Mucosa of descending colon (tissue), 3 donors: ENCODE data around the gene LARP1. TPM values are rescaled to one million over a fixed set of nuclear protein-coding genes. Genes with fewer than 3 reads are reported as not detected.
"Not testable (repeated sequence)": the region's sequence is repeated elsewhere in the genome, so short reads cannot be mapped to it uniquely, and the experiment has no call there.

Experiments used
- ATAC-seq: fragments of 200-7000 bp; cut with Tn5 transposase; one replicate; pipeline ENCODE4 v1.9.1; 2020; ENCODE audit warnings: mild to moderate bottlenecking, moderate library complexity
- DNase-seq, 3 donors: peaks; one replicate each; pipeline ENCODE4 v3.0.0-alpha.2; 2020
- H3K36me3 ChIP-seq: fragments of 200-600 bp; one replicate; pipeline ENCODE4 v1.8.0; 2021; ENCODE audit warnings: low read depth, mild to moderate bottlenecking
- H3K4me1 ChIP-seq: fragments of 200-600 bp; one replicate; pipeline ENCODE4 v1.8.0; 2021; ENCODE audit warnings: low read depth, mild to moderate bottlenecking
- H3K4me3 ChIP-seq: fragments of 200-600 bp; one replicate; pipeline ENCODE4 v1.8.0; 2021; ENCODE audit warnings: mild to moderate bottlenecking
- H3K9me3 ChIP-seq: fragments of 200-600 bp; one replicate; pipeline ENCODE4 v1.8.0; 2021; ENCODE audit warnings: mild to moderate bottlenecking
- intact Hi-C, 2 donors: fragments of 100-400 bp; cut with DNase I in 1 of 2; cut with micrococcal nuclease in 1 of 2; formaldehyde crosslinking; loops; one replicate each; pipeline versions ENCODE4 v1.11.0 to v1.11.1; 2022; cut with DNase I, micrococcal nuclease
- total RNA-seq, 3 donors: library from RNA; stranded (reverse); fragmentation: NEBNext Ultra II Directional in 2 of 3; extraction: Animal tissue kit (Norgen Biotek cat#: 25700) in 2 of 3; gene quantifications; one replicate each; pipeline versions ENCODE4 v1.2.1 to v1.2.4, GENCODE V29; 2021 to 2023
- TF ChIP-seq, protein P1 (sequence below): fragments of 200-600 bp; IDR thresholded peaks from one replicate; pipeline ENCODE4 v1.8.0; 2022; ENCODE audit warnings: antibody characterized with exemption, mild to moderate bottlenecking
- donor health status: DM: no; HTN: no; CAD: no; lungs with moderate emphysema.
- donor health status: DM: no; HTN: no; CAD: no.
- donor health status: DM: no; HTN: yes; CAD: no.

Gene LARP1
- total RNA-seq, 3 donors from 2014 or later = 127 to 157 (median 140) TPM

DNA sequence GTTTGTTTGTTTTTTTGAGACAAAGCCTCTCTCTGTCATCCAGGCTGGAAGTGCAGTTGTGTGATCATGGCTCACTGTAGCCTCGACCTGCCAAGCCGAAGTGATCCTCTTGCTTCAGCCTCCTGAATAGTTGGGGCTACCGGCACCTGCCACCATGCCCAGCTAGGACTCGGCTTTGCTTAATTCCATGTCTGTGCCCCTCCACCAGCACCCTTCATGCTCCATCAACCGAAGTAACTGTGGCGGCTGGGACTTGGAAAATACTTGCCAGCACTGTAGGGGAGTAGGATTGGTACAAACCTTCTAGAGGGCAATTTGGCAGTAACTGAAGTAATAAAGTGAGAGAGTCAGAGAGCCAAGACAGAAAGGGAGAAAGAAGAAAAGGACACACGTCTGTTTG, 76.3 kb downstream of the LARP1 start:
- H3K4me3 ChIP-seq = no peak overlapping the region
- intact Hi-C loops = no loop called here
- H3K36me3 ChIP-seq = no peaks in the 10 kb centered on the region
- peaks cover 26% of the 10 kb centered on the region for H3K4me1 ChIP-seq
- DNase-seq (no peak), ATAC-seq (no peak)
- TF ChIP-seq, protein P1, sequence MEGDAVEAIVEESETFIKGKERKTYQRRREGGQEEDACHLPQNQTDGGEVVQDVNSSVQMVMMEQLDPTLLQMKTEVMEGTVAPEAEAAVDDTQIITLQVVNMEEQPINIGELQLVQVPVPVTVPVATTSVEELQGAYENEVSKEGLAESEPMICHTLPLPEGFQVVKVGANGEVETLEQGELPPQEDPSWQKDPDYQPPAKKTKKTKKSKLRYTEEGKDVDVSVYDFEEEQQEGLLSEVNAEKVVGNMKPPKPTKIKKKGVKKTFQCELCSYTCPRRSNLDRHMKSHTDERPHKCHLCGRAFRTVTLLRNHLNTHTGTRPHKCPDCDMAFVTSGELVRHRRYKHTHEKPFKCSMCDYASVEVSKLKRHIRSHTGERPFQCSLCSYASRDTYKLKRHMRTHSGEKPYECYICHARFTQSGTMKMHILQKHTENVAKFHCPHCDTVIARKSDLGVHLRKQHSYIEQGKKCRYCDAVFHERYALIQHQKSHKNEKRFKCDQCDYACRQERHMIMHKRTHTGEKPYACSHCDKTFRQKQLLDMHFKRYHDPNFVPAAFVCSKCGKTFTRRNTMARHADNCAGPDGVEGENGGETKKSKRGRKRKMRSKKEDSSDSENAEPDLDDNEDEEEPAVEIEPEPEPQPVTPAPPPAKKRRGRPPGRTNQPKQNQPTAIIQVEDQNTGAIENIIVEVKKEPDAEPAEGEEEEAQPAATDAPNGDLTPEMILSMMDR = no peak
- H3K9me3 ChIP-seq = no peaks in the 10 kb centered on the region

DNA sequence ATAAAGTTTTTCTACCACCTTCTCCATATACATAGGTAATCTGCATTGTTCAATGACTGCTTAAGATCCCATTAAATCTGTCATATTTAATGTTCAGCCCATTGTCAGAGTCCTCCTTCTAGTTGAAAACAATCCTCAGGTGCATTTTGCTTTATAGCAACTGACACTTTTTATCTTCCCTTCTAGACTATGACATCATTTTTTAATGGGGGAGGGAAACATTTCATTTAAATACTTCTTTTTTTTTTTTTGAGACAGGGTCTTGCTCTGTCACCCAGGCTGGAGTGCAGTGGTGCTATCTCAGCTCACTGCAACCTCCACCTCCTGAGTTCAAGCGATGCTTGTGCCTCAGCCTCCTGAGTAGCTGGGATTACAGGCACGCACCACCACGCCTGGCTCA, 77.6 kb downstream of the LARP1 start:
- ATAC-seq, DNase-seq, H3K36me3 ChIP-seq, H3K4me3 ChIP-seq, H3K9me3 ChIP-seq, intact Hi-C loops: not testable (repeated sequence)
- H3K4me1 ChIP-seq = peaks cover 32% of the 10 kb centered on the region

DNA sequence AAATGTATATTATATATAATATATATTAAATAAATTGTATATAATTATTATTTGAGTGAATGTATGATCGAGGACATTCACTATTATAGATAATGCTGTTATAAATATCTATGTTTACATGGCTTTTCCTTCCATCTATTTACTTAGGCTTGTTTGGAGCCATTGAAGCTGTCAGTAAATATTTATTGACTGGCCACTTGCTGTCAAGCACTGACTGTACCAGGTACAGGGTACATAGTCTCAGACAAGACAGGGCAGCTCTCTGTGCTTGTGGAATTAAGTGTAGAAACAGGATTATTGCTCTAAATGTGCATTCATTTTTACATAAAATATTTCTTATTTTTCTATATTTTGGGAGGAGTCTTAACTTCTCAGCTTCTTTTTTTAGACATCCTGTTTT, 78.9 kb downstream of the LARP1 start:
- TF ChIP-seq, protein P1 = no peak
- H3K9me3 ChIP-seq = no peaks in the 10 kb centered on the region
- DNase-seq (no peak), ATAC-seq (no peak)
- H3K4me3 ChIP-seq = no peak overlapping the region
- peaks cover 29% of the 10 kb centered on the region for H3K4me1 ChIP-seq
- H3K36me3 ChIP-seq = no peaks in the 10 kb centered on the region
- intact Hi-C loops = no loop called here

DNA sequence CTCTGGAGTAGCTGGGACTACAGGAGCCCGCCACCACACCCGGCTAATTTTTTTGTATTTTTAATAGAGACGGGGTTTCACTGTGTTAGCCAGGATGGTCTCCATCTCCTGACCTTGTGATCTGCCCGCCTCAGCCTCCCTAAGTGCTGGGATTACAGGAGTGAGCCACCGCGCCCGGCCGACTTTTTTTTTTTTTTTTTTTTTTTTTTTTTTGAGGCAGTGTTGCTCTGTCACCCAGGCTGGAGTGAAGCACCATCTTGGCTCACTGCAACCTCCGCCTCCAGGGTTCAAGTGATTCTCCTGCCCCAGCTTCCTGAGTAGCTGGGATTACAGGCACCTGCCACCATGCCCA, 80.5 kb downstream of the LARP1 start:
- H3K4me1 ChIP-seq = peaks cover 17% of the 10 kb centered on the region
- intact Hi-C loops, H3K9me3 ChIP-seq, H3K4me3 ChIP-seq, DNase-seq, H3K36me3 ChIP-seq, ATAC-seq: not testable (repeated sequence)

DNA sequence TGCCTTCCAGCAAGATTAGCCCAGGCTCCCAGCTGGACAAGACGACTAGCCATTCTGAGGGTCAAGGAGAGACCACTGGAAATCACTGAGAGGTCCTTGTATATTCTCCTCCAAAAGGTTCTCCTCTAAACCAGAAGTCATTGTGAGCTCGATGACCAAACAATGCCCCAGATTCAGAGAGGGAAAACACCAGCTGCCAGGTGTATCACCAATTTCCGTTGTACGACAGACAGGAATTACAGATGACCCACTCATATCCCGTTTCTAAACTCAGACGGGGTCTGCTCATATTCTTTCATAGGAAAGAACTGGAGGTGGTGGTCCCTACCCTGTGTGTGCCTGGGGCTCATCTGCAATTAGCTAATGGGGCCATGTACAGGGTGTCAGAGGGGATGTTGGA, 81.0 kb downstream of the LARP1 start:
- H3K9me3 ChIP-seq = no peaks in the 10 kb centered on the region
- H3K36me3 ChIP-seq = no peaks in the 10 kb centered on the region
- DNase-seq (no peak), ATAC-seq (no peak)
- H3K4me3 ChIP-seq = no peak overlapping the region
- TF ChIP-seq, protein P1 = no peak
- intact Hi-C loops = no loop called here
- H3K4me1 ChIP-seq = peaks cover 17% of the 10 kb centered on the region

DNA sequence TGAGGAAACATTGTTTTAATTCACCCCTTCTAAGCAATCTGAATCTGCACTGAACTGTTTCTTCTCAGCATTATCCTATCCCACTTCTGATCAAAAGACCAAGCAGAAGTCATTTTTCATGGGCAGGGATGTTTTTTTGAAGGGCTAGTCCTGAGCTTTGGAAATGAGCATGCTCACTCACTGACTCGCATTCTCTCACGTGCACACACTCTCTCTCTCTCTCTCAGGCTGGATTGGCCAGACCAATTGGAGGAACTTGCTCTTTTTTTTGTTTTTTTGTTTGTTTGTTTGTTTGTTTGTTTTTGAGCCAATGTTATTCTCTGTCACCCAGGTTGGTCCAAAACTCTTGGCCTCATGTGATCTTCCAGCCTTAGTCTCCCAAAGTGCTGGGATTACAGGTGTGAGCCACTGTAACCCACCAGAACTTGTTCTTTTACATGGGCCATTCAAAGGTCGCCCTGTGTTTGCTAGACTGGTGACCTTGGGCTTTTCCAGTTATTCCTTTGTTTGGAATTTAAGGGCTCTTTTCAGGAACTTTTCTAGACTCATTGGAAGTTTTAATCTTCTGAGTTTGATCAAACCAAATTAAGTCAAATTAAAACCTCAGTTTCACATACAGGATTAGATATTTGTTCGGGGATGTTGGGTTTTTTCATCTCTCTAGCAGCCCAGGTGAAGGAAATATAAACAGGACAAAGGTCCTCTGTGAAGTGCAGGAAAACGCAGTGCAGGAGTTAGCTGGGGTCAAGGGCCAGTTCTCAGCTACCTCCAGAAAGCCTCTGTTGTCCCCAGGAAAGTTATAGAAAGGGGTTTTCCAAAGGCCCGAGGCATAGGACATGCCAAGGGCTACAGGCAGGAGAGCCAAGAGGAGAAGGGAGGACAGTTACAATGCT, 82.1 kb downstream of the LARP1 start:
- intact Hi-C loops = no loop called here
- no peak for DNase-seq
- H3K9me3 ChIP-seq = no peaks in the 10 kb centered on the region
- TF ChIP-seq, protein P1 = no peak
- H3K4me3 ChIP-seq = no peak overlapping the region
- ATAC-seq = peak; percentile 59
- no peaks in the 10 kb centered on the region for H3K36me3 ChIP-seq
- H3K4me1 ChIP-seq = peaks cover 17% of the 10 kb centered on the region
